ENCODE measurements around the gene FOXO4. TPM values are rescaled to one million over a fixed set of nuclear protein-coding genes. Genes with fewer than 3 reads are reported as not detected.

FOXO4 gene
- total and polyA plus RNA-seq, 2 experiments from 2014 or later = 8.0 to 31.4 TPM

- TF ChIP-seq NANOG (IDR thresholded peaks at IDR 0.05; ENCODE audit: borderline replicate concordance) = no peak
- TF ChIP-seq ZNF462 (CRISPR knock-in tag; IDR thresholded peaks at IDR 0.05) = no peak
- no peak for TF ChIP-seq POLR2AphosphoS5 (IDR thresholded peaks at IDR 0.05; ENCODE audit: low read depth)
- no peak for TF ChIP-seq ZNF331 (CRISPR knock-in tag; IDR thresholded peaks at IDR 0.05; ENCODE audit: low read depth)
Measured at GRCh38 chrX:71085900-71086299, 9.8 kb upstream of the FOXO4 start (continued).

- Mint-ChIP-seq H3K4me3 (no peak overlapping the region), H3K27ac (no peak overlapping the region), H3K9me3 (no peaks in the 10 kb centered on the region; the same call in 2 of the 3 replicates), H3K27me3 (ENCODE audit: insufficient read depth, low read depth, poor library complexity) (peaks cover 2% of the 10 kb centered on the region), H3K4me1 (no peaks in the 10 kb centered on the region; the same call in 2 of the 3 replicates), H3K36me3 (ENCODE audit: low read depth) (no peaks in the 10 kb centered on the region)
- H3K27ac ChIP-seq (ENCODE audit: low read depth) = no peak overlapping the region
- H3K4me3 ChIP-seq = no peak overlapping the region
- no peaks in the 10 kb centered on the region for H3K27me3 ChIP-seq (ENCODE audit: insufficient read depth)
- H3F3A ChIP-seq (replicated peaks; ENCODE audit: low read depth) = no peaks in the 10 kb centered on the region
- H3K9me2 ChIP-seq (ENCODE audit: insufficient read depth) = no peaks in the 10 kb centered on the region
- no peaks in the 10 kb centered on the region for H3K4me1 ChIP-seq (ENCODE audit: insufficient read depth)
- H2AFZ ChIP-seq = no peak overlapping the region
- H3K4me2 ChIP-seq = no peak overlapping the region
- no peak for ATAC-seq
- no peaks in the 10 kb centered on the region for H3K79me2 ChIP-seq (replicated peaks; ENCODE audit: insufficient read depth)
- no peak for DNase-seq (ENCODE audit: low spot score)
- no peaks in the 10 kb centered on the region for H3K36me3 ChIP-seq (ENCODE audit: insufficient read depth)
- no peaks in the 10 kb centered on the region for H4K20me1 ChIP-seq (replicated peaks; ENCODE audit: insufficient read depth)
- TF ChIP-seq ZNF331 (CRISPR knock-in tag; IDR thresholded peaks at IDR 0.05; ENCODE audit: low read depth) (no peak), CTCF (conservative IDR thresholded peaks at IDR 0.05; ENCODE audit: low read depth in 2 of 2) (no peak), EZH2 (IDR thresholded peaks at IDR 0.05; ENCODE audit: low read depth, unreplicated experiment) (no peak), CREB1 (CRISPR knock-in tag; IDR thresholded peaks at IDR 0.05; ENCODE audit: low read depth) (no peak), EZH2phosphoT487 (IDR thresholded peaks at IDR 0.05; ENCODE audit: unreplicated experiment) (no peak), STAT1 (IDR thresholded peaks at IDR 0.05; ENCODE audit: unreplicated experiment) (no peak), ETS1 (IDR thresholded peaks at IDR 0.05) (no peak), ZNF114 (CRISPR knock-in tag; IDR thresholded peaks at IDR 0.05) (no peak), JUNB (IDR thresholded peaks at IDR 0.05; ENCODE audit: unreplicated experiment) (no peak), POLR2AphosphoS5 (IDR thresholded peaks at IDR 0.05; ENCODE audit: low read depth) (no peak), REST (IDR thresholded peaks at IDR 0.05; ENCODE audit: unreplicated experiment) (no peak), NANOG (IDR thresholded peaks at IDR 0.05; ENCODE audit: borderline replicate concordance) (no peak)
Measured at GRCh38 chrX:71091263-71091662, 4.4 kb upstream of the FOXO4 start.

Measured in GM23338 (cell line).